ENCODE results near the gene B4GALT6. TPM values are rescaled to one million over a fixed set of nuclear protein-coding genes. Genes with fewer than 3 reads are reported as not detected.

Gene B4GALT6
- total RNA-seq, 2 donors from 2014 or later: 0.52 to 0.66 TPM

GRCh38 chr18:31675404-31675803 is 9.0 kb downstream of the B4GALT6 start:
- ATAC-seq: no peak
- Histone ChIP-seq H3K9me3 (no peaks in the 10 kb centered on the region), H3K27me3 (no peaks in the 10 kb centered on the region), H3K4me3 (no peak overlapping the region), H3K27ac (no peak overlapping the region), H3K36me3 (replicated peaks in 1 of 2; ENCODE audit: insufficient read depth in 1 of 2, low read depth in 2 of 2) (no peaks in the 10 kb centered on the region), H3K4me1 (peaks cover 14% of the 10 kb centered on the region)
- DNase-seq: no peak
- TF ChIP-seq POLR2A (IDR thresholded peaks at IDR 0.05): no peak
- intact Hi-C loops (cut with DNase I): no loop called here

GRCh38 chr18:31672628-31673135 is 11.7 kb downstream of the B4GALT6 start:
- ATAC-seq: no peak
- H3K27me3 ChIP-seq: no peaks in the 10 kb centered on the region
- TF ChIP-seq CTCF (IDR thresholded peaks at IDR 0.05) (no peak), POLR2A (IDR thresholded peaks at IDR 0.05) (no peak)
- no peak for DNase-seq
- intact Hi-C loops (cut with DNase I): no loop called here
- H3K27ac ChIP-seq: no peak overlapping the region
- no peaks in the 10 kb centered on the region for H3K36me3 ChIP-seq (replicated peaks in 1 of 2; ENCODE audit: insufficient read depth in 1 of 2, low read depth in 2 of 2)
- H3K9me3 ChIP-seq: no peaks in the 10 kb centered on the region
- H3K4me1 ChIP-seq: peaks cover 5% of the 10 kb centered on the region
- H3K4me3 ChIP-seq: no peak overlapping the region

GRCh38 chr18:31671951-31672350 is 12.4 kb downstream of the B4GALT6 start:
- TF ChIP-seq CTCF (IDR thresholded peaks at IDR 0.05) (no peak), POLR2A (IDR thresholded peaks at IDR 0.05) (no peak)
- H3K4me1 ChIP-seq: peaks cover 5% of the 10 kb centered on the region
- no peak overlapping the region for H3K4me3 ChIP-seq
- H3K36me3 ChIP-seq (replicated peaks in 1 of 2; ENCODE audit: insufficient read depth in 1 of 2, low read depth in 2 of 2): no peaks in the 10 kb centered on the region
- intact Hi-C loops (cut with DNase I): no loop called here
- WGBS, 2 donors: 94 to 100% methylated on average over 1 of the region's 1 CpG
- no peak overlapping the region for H3K27ac ChIP-seq
- H3K27me3 ChIP-seq: no peaks in the 10 kb centered on the region
- no peaks in the 10 kb centered on the region for H3K9me3 ChIP-seq
- DNase-seq: no peak
- no peak for ATAC-seq

GRCh38 chr18:31669541-31669940 is 14.8 kb downstream of the B4GALT6 start:
- DNase-seq (no peak), ATAC-seq (no peak)
- H3K36me3 ChIP-seq (replicated peaks in 1 of 2; ENCODE audit: insufficient read depth in 1 of 2, low read depth in 2 of 2): no peaks in the 10 kb centered on the region
- 87 to 89% methylated on average over 2 of the region's 2 CpGs for WGBS, 2 donors
- TF ChIP-seq POLR2A (IDR thresholded peaks at IDR 0.05): no peak
- intact Hi-C loops (cut with DNase I): no loop called here
- no peaks in the 10 kb centered on the region for H3K27me3 ChIP-seq
- H3K4me3 ChIP-seq: no peak overlapping the region
- no peaks in the 10 kb centered on the region for H3K9me3 ChIP-seq
- H3K4me1 ChIP-seq: peaks cover 5% of the 10 kb centered on the region
- H3K27ac ChIP-seq: no peak overlapping the region

GRCh38 chr18:31667185-31667584 is 17.2 kb downstream of the B4GALT6 start:
- WGBS, 2 donors: 51 to 76% methylated on average over 1 of the region's 1 CpG
- TF ChIP-seq CTCF (IDR thresholded peaks at IDR 0.05) (no peak), POLR2A (IDR thresholded peaks at IDR 0.05) (no peak)
- Histone ChIP-seq H3K4me1 (no peaks in the 10 kb centered on the region), H3K4me3 (no peak overlapping the region), H3K27ac (no peak overlapping the region), H3K27me3 (no peaks in the 10 kb centered on the region), H3K36me3 (replicated peaks in 1 of 2; ENCODE audit: insufficient read depth in 1 of 2, low read depth in 2 of 2) (no peaks in the 10 kb centered on the region), H3K9me3 (no peaks in the 10 kb centered on the region)
- ATAC-seq: no peak
- DNase-seq: no peak
- intact Hi-C loops (cut with DNase I): no loop called here

- Histone ChIP-seq H3K9me3 (no peaks in the 10 kb centered on the region), H3K27ac (no peak overlapping the region), H3K4me3 (no peak overlapping the region), H3K27me3 (no peaks in the 10 kb centered on the region), H3K36me3 (replicated peaks in 1 of 2; ENCODE audit: insufficient read depth in 1 of 2, low read depth in 2 of 2) (no peaks in the 10 kb centered on the region), H3K4me1 (no peaks in the 10 kb centered on the region)
- intact Hi-C loops (cut with DNase I): no loop called here
- no peak for TF ChIP-seq POLR2A (IDR thresholded peaks at IDR 0.05)
- TF ChIP-seq CTCF (IDR thresholded peaks at IDR 0.05): no peak
- WGBS, 2 donors: 63 to 66% methylated on average over 5 of the region's 5 CpGs
- ATAC-seq (no peak), DNase-seq (no peak)
These were observed 18.3 kb downstream of the B4GALT6 start for GRCh38 chr18:31666055-31666454.

All from body of pancreas (tissue), 4 donors.